Keratinocyte (primary cell): ENCODE data around the gene C11orf68. TPM values are rescaled to one million over a fixed set of nuclear protein-coding genes. Genes with fewer than 3 reads are reported as not detected.

Experiments used
- DNase-seq: peaks from one replicate; pipeline ENCODE4 v3.0.0-alpha.2; 2011; ENCODE audit warnings: low read depth, missing footprints, low spot score
- FAIRE-seq: peaks from 2 replicates; lab custom pipeline; 2011; peaks lifted over from hg19 to GRCh38; lab: Jason Lieb, UNC
- H2AFZ ChIP-seq: 2 replicates; pipeline ENCODE4 v1.6.0; 2012; ENCODE audit warnings: low read length, control low read depth, inconsistent platforms; ENCODE audit not compliant: control insufficient read depth
- H3K27ac ChIP-seq: 2 replicates; pipeline ENCODE4 v1.5.1; 2011; ENCODE audit warnings: low read length; ENCODE audit not compliant: control insufficient read depth, insufficient read depth
- H3K27me3 ChIP-seq: 3 replicates; pipeline ENCODE4 v1.6.0; 2011; ENCODE audit warnings: low read length; ENCODE audit not compliant: control insufficient read depth, insufficient read depth; ENCODE audit errors: extremely low read depth
- H3K36me3 ChIP-seq, 2 experiments: 2 replicates in 1 of 2; 3 replicates in 1 of 2; pipeline ENCODE4 v1.5.1; 2011; ENCODE audit warnings: low read length in 2 of 2, mild to moderate bottlenecking in 1 of 2; ENCODE audit not compliant: control insufficient read depth in 2 of 2, insufficient read depth in 2 of 2; ENCODE audit errors: extremely low read depth in 1 of 2
- H3K4me1 ChIP-seq: 3 replicates; pipeline ENCODE4 v1.5.1; 2011; ENCODE audit warnings: low read length; ENCODE audit not compliant: control insufficient read depth, insufficient read depth; ENCODE audit errors: extremely low read depth
- H3K4me2 ChIP-seq: 3 replicates; pipeline ENCODE4 v1.6.0; 2011; ENCODE audit warnings: low read depth, low read length; ENCODE audit not compliant: control insufficient read depth, insufficient read depth; ENCODE audit errors: extremely low read depth
- H3K4me3 ChIP-seq, 3 experiments: fragments of 200-600 bp in 1 of 3; sonication (generic) in 1 of 3; 2 replicates in 2 of 3; 3 replicates in 1 of 3; pipeline ENCODE4 v1.5.1; 2011 to 2016; ENCODE audit warnings: low read length in 3 of 3, mild to moderate bottlenecking in 3 of 3, control low read depth in 2 of 3, inconsistent platforms in 1 of 3, low read depth in 1 of 3, mixed read lengths in 1 of 3, mixed run types in 1 of 3, moderate library complexity in 1 of 3; ENCODE audit not compliant: control insufficient read depth in 2 of 3, insufficient read depth in 2 of 3; ENCODE audit errors: extremely low read depth in 1 of 3
- H3K79me2 ChIP-seq: 2 replicates; pipeline ENCODE4 v1.6.0; 2012; ENCODE audit warnings: low read length; ENCODE audit not compliant: control insufficient read depth, insufficient read depth
- H3K9ac ChIP-seq: 3 replicates; pipeline ENCODE4 v1.6.0; 2011; ENCODE audit warnings: low read length; ENCODE audit not compliant: control insufficient read depth, insufficient read depth; ENCODE audit errors: extremely low read depth
- H3K9me1 ChIP-seq: 3 replicates; pipeline ENCODE4 v1.6.0; 2011; ENCODE audit warnings: low read length; ENCODE audit not compliant: control insufficient read depth, insufficient read depth; ENCODE audit errors: extremely low read depth
- H3K9me3 ChIP-seq: 2 replicates; pipeline ENCODE4 v1.5.1; 2012; ENCODE audit warnings: low read depth, low read length; ENCODE audit not compliant: control insufficient read depth
- H4K20me1 ChIP-seq: 3 replicates; pipeline ENCODE4 v1.6.0; 2011; ENCODE audit warnings: low read length; ENCODE audit not compliant: control insufficient read depth, insufficient read depth; ENCODE audit errors: extremely low read depth
- CTCF ChIP-seq, 3 experiments: IDR thresholded peaks in 1 of 3; conservative IDR thresholded peaks in 1 of 3; optimal IDR thresholded peaks in 1 of 3; 2 replicates in 2 of 3; 3 replicates in 1 of 3; pipeline versions ENCODE3 to v1.5.1; 2011; ENCODE audit warnings: low read length in 3 of 3, mild to moderate bottlenecking in 3 of 3, moderate library complexity in 2 of 3, control low read depth in 1 of 3, inconsistent platforms in 1 of 3; ENCODE audit not compliant: insufficient read depth in 2 of 3; ENCODE audit errors: extremely low read depth in 1 of 3
- EZH2 ChIP-seq: IDR thresholded peaks from one replicate; pipeline ENCODE4 v1.6.1; 2012; ENCODE audit warnings: inconsistent platforms, mild to moderate bottlenecking, low read length, moderate library complexity
- dilution Hi-C: fragments of 300-500 bp; cut with MboI; formaldehyde crosslinking; loops from one replicate; pipeline ENCODE4 v1.7.0; 2020; ENCODE audit warnings: low sequenced_read_pairs; ENCODE audit not compliant: extremely low pct_ligation_motif_present
- polyA plus RNA-seq, 5 experiments: library from polyadenylated mRNA; depleted of rRNA in 3 of 5; stranded (reverse) in 3 of 5; stranded (forward) in 1 of 5; unstranded in 1 of 5; fragments of >200 nt; gene quantifications; 1 replicate in 1 of 5; 2 replicates in 3 of 5; 3 replicates in 1 of 5; pipeline versions ENCODE4 v1.2.1 to v1.2.3, GENCODE V29; 2011 to 2012; ENCODE audit warnings: missing spikeins in 2 of 5, low read depth in 1 of 5, low replicate concordance in 1 of 5

C11orf68 gene
- polyA plus RNA-seq, 1 donor (not counting 4 experiments of a cell fraction or from before 2014, with no cell fraction given): 18.4 TPM

GRCh38 chr11:65927904-65928397 is 9.1 kb upstream of the C11orf68 start:
- Histone ChIP-seq H3K27me3 (no peaks in the 10 kb centered on the region), H3K79me2 (no peaks in the 10 kb centered on the region), H3K27ac (no peak overlapping the region), H3K9me1 (no peaks in the 10 kb centered on the region), H4K20me1 (no peaks in the 10 kb centered on the region), H3K9ac (no peak overlapping the region), H2AFZ (no peak overlapping the region), H3K4me1 (peaks cover under 1% of the 10 kb centered on the region), H3K36me3 (peaks cover 2 to 6% of the 10 kb centered on the region in 2 experiments), H3K4me2 (no peak overlapping the region), H3K9me3 (no peaks in the 10 kb centered on the region), H3K4me3 (no peak overlapping the region)
- TF ChIP-seq CTCF (optimal IDR thresholded peaks at IDR 0.05 in 1 of 3, IDR thresholded peaks at IDR 0.05 in 1 of 3, conservative IDR thresholded peaks at IDR 0.05 in 1 of 3; ENCODE audit: extremely low read depth in 1 of 3, insufficient read depth in 2 of 3, low read length in 3 of 3): no peak
- no peak for TF ChIP-seq EZH2
- FAIRE-seq (no peak), DNase-seq (no peak)
- dilution Hi-C loops: no loop called here

- H3K9me3 ChIP-seq: no peaks in the 10 kb centered on the region
- H3K4me1 ChIP-seq: peaks cover 18% of the 10 kb centered on the region
- peaks cover 6 to 23% of the 10 kb centered on the region in 2 experiments for H3K36me3 ChIP-seq
- TF ChIP-seq CTCF (optimal IDR thresholded peaks at IDR 0.05 in 1 of 3, IDR thresholded peaks at IDR 0.05 in 1 of 3, conservative IDR thresholded peaks at IDR 0.05 in 1 of 3; ENCODE audit: extremely low read depth in 1 of 3, insufficient read depth in 2 of 3, low read length in 3 of 3): no peak
- TF ChIP-seq EZH2: no peak
- FAIRE-seq: no peak
- H3K27ac ChIP-seq: no peak overlapping the region
- H3K4me3 ChIP-seq: no peak overlapping the region
- dilution Hi-C loops: no loop called here
- no peaks in the 10 kb centered on the region for H3K9me1 ChIP-seq
- H3K79me2 ChIP-seq: peaks cover 9% of the 10 kb centered on the region
- H3K9ac ChIP-seq: no peak overlapping the region
- no peak overlapping the region for H3K4me2 ChIP-seq
- no peaks in the 10 kb centered on the region for H4K20me1 ChIP-seq
- DNase-seq: no peak
- H3K27me3 ChIP-seq: no peaks in the 10 kb centered on the region
- no peak overlapping the region for H2AFZ ChIP-seq
Measured at GRCh38 chr11:65925397-65925796, 6.5 kb upstream of the C11orf68 start.
